Liver (tissue), 3 donors: ENCODE data around the gene ABLIM2.

Experiments used
- CTCF ChIP-seq: fragments of 150-350 bp; IDR thresholded peaks from 2 replicates; pipeline ENCODE4 v1.5.1; 2017; ENCODE audit warnings: improper control_type of control experiment, low read depth, low read length; ENCODE audit not compliant: missing input control
- GABPA ChIP-seq, 2 donors: IDR thresholded peaks in 1 of 2; conservative IDR thresholded peaks in 1 of 2; 2 replicates each; pipeline ENCODE4 v1.6.1; 2016; ENCODE audit warnings: antibody characterized with exemption in 2 of 2, mild to moderate bottlenecking in 1 of 2, moderate library complexity in 1 of 2
- REST ChIP-seq: IDR thresholded peaks from 2 replicates; pipeline ENCODE4 v1.6.1; 2016; ENCODE audit warnings: antibody characterized with exemption, mild to moderate bottlenecking
- donor health status: healthy.
- donor health status: healthy.

DNA sequence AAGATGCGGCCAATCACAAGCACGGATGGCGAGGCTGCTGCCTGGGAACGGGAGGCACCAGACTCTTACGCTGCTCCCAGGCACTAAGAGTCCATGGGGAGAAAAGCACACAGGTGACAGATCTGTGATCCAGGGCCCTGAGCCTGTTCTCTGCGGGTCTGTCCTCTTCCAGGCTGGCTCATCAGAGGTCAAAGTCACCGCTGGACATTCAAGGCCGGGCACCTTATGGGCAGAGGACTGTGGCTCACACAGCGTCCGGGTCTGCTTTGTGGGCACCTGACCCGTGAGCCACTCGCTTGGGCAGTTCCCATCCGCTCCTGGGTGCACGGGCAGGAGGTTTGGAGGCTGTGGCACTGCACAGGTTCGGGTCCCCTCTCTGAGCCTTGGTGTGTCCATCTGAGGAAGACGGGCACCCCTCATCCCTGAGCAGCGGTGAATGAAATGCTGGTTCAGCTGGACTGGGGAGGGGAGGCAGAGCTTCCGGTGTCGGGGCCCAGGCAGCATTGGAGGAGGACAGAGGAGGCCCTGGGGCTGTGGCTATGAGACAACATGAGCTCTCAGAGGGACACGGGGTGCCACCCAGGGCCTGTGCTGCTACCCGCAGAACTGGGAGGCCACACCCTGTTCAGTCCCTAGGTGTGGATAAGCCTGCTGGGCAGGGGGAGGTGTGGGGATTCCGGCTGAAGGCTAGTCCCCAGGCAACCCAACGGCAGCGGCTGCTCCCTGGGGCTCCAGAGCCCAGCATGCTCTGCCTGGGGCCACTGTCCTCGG lies 157.7 kb downstream of the ABLIM2 start:
- no peak for TF ChIP-seq CTCF
- TF ChIP-seq GABPA (IDR thresholded peaks at IDR 0.05 in 1 of 2, conservative IDR thresholded peaks at IDR 0.05 in 1 of 2) = no peak
- no peak for TF ChIP-seq REST
